Measurements from ENCODE around the gene TIMP1.

GRCh38 chrX:47543496-47543895 is 38.7 kb upstream of the TIMP1 start:
- TF ChIP-seq ZNF580 (tag by site-specific recombination; IDR thresholded peaks at IDR 0.05) (no peak), CTCF (tag by site-specific recombination; IDR thresholded peaks at IDR 0.05) (no peak), ZNF292 (tag by site-specific recombination; IDR thresholded peaks at IDR 0.05; ENCODE audit: borderline replicate concordance, low read depth) (no peak), REST (tag by site-specific recombination; IDR thresholded peaks at IDR 0.05) (no peak), ZNF645 (tag by site-specific recombination; IDR thresholded peaks at IDR 0.05) (no peak), ZNF626 (tag by site-specific recombination; IDR thresholded peaks at IDR 0.05) (no peak), KLF10 (tag by site-specific recombination; IDR thresholded peaks at IDR 0.05) (no peak), ZSCAN30 (tag by site-specific recombination; IDR thresholded peaks at IDR 0.05) (no peak), ZNF785 (tag by site-specific recombination; IDR thresholded peaks at IDR 0.05) (no peak), MYNN (tag by site-specific recombination; IDR thresholded peaks at IDR 0.05; ENCODE audit: borderline replicate concordance) (no peak), ZNF423 (tag by site-specific recombination; IDR thresholded peaks at IDR 0.05) (no peak), ZNF561 (tag by site-specific recombination; IDR thresholded peaks at IDR 0.05; ENCODE audit: borderline replicate concordance) (no peak)
